Keratinocyte (primary cell): ENCODE measurements around the gene FAM162B. TPM values are rescaled to one million over a fixed set of nuclear protein-coding genes. Genes with fewer than 3 reads are reported as not detected.

ENCODE experiments used
- polyA plus RNA-seq, 5 experiments: library from polyadenylated mRNA; depleted of rRNA in 3 of 5; stranded (reverse) in 3 of 5; stranded (forward) in 1 of 5; unstranded in 1 of 5; fragments of >200 nt; gene quantifications; 1 replicate in 1 of 5; 2 replicates in 3 of 5; 3 replicates in 1 of 5; pipeline versions ENCODE4 v1.2.1 to v1.2.3, GENCODE V29; 2011 to 2012; ENCODE audit warnings: missing spikeins in 2 of 5, low read depth in 1 of 5, low replicate concordance in 1 of 5

The FAM162B gene
- polyA plus RNA-seq, 1 donor (not counting 4 experiments of a cell fraction or from before 2014, with no cell fraction given) = not detected

Other genes with a start within 250 kb of the FAM162B start
- gene TRAPPC3L, start 220.0 kb downstream of the FAM162B start, polyA plus RNA-seq = 0.19 to 0.31 TPM (median 0.28 TPM) in 3 replicates
- 0.33 to 0.57 TPM (median 0.41 TPM) in 3 replicates for gene CALHM4, start 212.0 kb downstream of the FAM162B start, polyA plus RNA-seq
- 35.9 to 61.7 TPM (median 41.7 TPM) in 3 replicates for gene RWDD1, start 194.2 kb downstream of the FAM162B start, polyA plus RNA-seq
- gene RSPH4A, start 149.2 kb downstream of the FAM162B start, polyA plus RNA-seq = 0.10 to 0.12 TPM (median 0.11 TPM) in 3 replicates
- gene ZUP1, start 97.0 kb downstream of the FAM162B start, polyA plus RNA-seq = 8.6 to 21.7 TPM (median 17.7 TPM) in 3 replicates
- 1.7 to 3.1 TPM (median 1.7 TPM) in 3 replicates for gene KPNA5, start 84.5 kb downstream of the FAM162B start, polyA plus RNA-seq
- gene GPRC6A, start 63.4 kb upstream of the FAM162B start, polyA plus RNA-seq = not detected in 3 replicates
- gene RFX6, start 111.5 kb upstream of the FAM162B start, polyA plus RNA-seq = not detected in 3 replicates